H9 (cell line): ENCODE data around the gene SLC2A2. TPM values are rescaled to one million over a fixed set of nuclear protein-coding genes. Genes with fewer than 3 reads are reported as not detected.

Experiments
- DNase-seq: peaks from one replicate; pipeline ENCODE4 v3.0.0-alpha.2; 2017
- H2AFZ ChIP-seq: one replicate; pipeline ENCODE4 v1.6.1; 2013; ENCODE audit warnings: mild to moderate bottlenecking, low read length, control low read depth, moderate library complexity
- H2AK5ac ChIP-seq: 2 replicates; pipeline ENCODE4 v1.6.1; 2013; ENCODE audit warnings: low read length, control low read depth, mixed read lengths; ENCODE audit not compliant: insufficient read length
- H2BK120ac ChIP-seq: one replicate; pipeline ENCODE4 v1.6.1; 2013; ENCODE audit warnings: low read depth, mild to moderate bottlenecking, low read length, control low read depth, inconsistent platforms; ENCODE audit not compliant: poor library complexity, severe bottlenecking
- H2BK12ac ChIP-seq: 2 replicates; pipeline ENCODE4 v1.6.1; 2013; ENCODE audit warnings: low read length, control low read depth, mixed read lengths, low read depth; ENCODE audit not compliant: insufficient read length
- H2BK15ac ChIP-seq: 2 replicates; pipeline ENCODE4 v1.6.1; 2013; ENCODE audit warnings: low read depth, low read length, control low read depth
- H2BK20ac ChIP-seq: one replicate; pipeline ENCODE4 v1.6.1; 2013; ENCODE audit warnings: low read depth, mild to moderate bottlenecking, low read length, control low read depth, inconsistent platforms; ENCODE audit not compliant: poor library complexity, severe bottlenecking
- H2BK5ac ChIP-seq: 2 replicates; pipeline ENCODE4 v1.6.1; 2013; ENCODE audit warnings: low read length, control low read depth, mixed read lengths; ENCODE audit not compliant: insufficient read length
- H3K14ac ChIP-seq: 2 replicates; pipeline ENCODE4 v1.6.1; 2013; ENCODE audit warnings: low read length, control low read depth; ENCODE audit not compliant: insufficient read depth
- H3K18ac ChIP-seq: 2 replicates; pipeline ENCODE4 v1.6.1; 2013; ENCODE audit warnings: low read depth, mild to moderate bottlenecking, mixed read lengths, low read length, control low read depth; ENCODE audit not compliant: insufficient read length
- H3K23ac ChIP-seq: 2 replicates; pipeline ENCODE4 v1.6.1; 2013; ENCODE audit warnings: low read length, control low read depth, mixed read lengths, low read depth; ENCODE audit not compliant: insufficient read length
- H3K23me2 ChIP-seq: 2 replicates; pipeline ENCODE4 v1.6.1; 2013; ENCODE audit warnings: low read depth, mild to moderate bottlenecking, mixed read lengths, low read length, control low read depth; ENCODE audit not compliant: insufficient read length, poor library complexity, severe bottlenecking
- H3K27ac ChIP-seq: 2 replicates; pipeline ENCODE4 v1.5.1; 2013; ENCODE audit warnings: low read length, control low read depth, mixed read lengths, low read depth; ENCODE audit not compliant: insufficient read length
- H3K27me3 ChIP-seq: 2 replicates; pipeline ENCODE4 v1.6.1; 2013; ENCODE audit warnings: low read length, control low read depth, inconsistent platforms; ENCODE audit not compliant: insufficient read depth
- H3K4ac ChIP-seq: 2 replicates; pipeline ENCODE4 v1.6.1; 2013; ENCODE audit warnings: low read depth, mild to moderate bottlenecking, control low read depth, inconsistent platforms, low read length, moderate library complexity
- H3K4me1 ChIP-seq: 2 replicates; pipeline ENCODE4 v1.6.1; 2013; ENCODE audit warnings: low read length, control low read depth, inconsistent platforms; ENCODE audit not compliant: insufficient read depth
- H3K4me2 ChIP-seq: 2 replicates; pipeline ENCODE4 v1.6.1; 2013; ENCODE audit warnings: low read length, control low read depth, mixed read lengths; ENCODE audit not compliant: insufficient read length, insufficient read depth
- H3K56ac ChIP-seq: 2 replicates; pipeline ENCODE4 v1.6.1; 2013; ENCODE audit warnings: low read depth, mild to moderate bottlenecking, mixed read lengths, low read length, control low read depth; ENCODE audit not compliant: insufficient read length
- H3K79me1 ChIP-seq: 2 replicates; pipeline ENCODE4 v1.6.1; 2013; ENCODE audit warnings: low read depth, mild to moderate bottlenecking, moderate library complexity, low read length, control low read depth, inconsistent platforms; ENCODE audit not compliant: insufficient read depth, poor library complexity, severe bottlenecking
- H3K79me2 ChIP-seq: 2 replicates; pipeline ENCODE4 v1.6.1; 2013; ENCODE audit warnings: low read length, control low read depth, inconsistent platforms; ENCODE audit not compliant: insufficient read depth
- H3K9ac ChIP-seq: 2 replicates; pipeline ENCODE4 v1.6.1; 2013; ENCODE audit warnings: low read length, control low read depth, mixed read lengths; ENCODE audit not compliant: insufficient read length; ENCODE audit errors: extremely low read depth
- H3K9me3 ChIP-seq: one replicate; pipeline ENCODE4 v1.6.1; 2013; ENCODE audit warnings: low read depth, low read length, inconsistent platforms; ENCODE audit not compliant: control insufficient read depth
- H3T11ph ChIP-seq: one replicate; pipeline ENCODE4 v1.6.1; 2013; ENCODE audit warnings: mild to moderate bottlenecking, low read length, control low read depth, inconsistent platforms
- H4K20me1 ChIP-seq: one replicate; pipeline ENCODE4 v1.6.1; 2013; ENCODE audit not compliant: control insufficient read depth, insufficient read length, insufficient read depth
- H4K5ac ChIP-seq: 2 replicates; pipeline ENCODE4 v1.6.1; 2013; ENCODE audit warnings: low read depth, mild to moderate bottlenecking, mixed read lengths, low read length, control low read depth; ENCODE audit not compliant: insufficient read length
- H4K8ac ChIP-seq: replicated peaks from 2 replicates; pipeline ENCODE4 v1.6.1; 2013; ENCODE audit warnings: low read length, control low read depth, mixed read lengths, low read depth; ENCODE audit not compliant: insufficient read length
- H4K91ac ChIP-seq: 2 replicates; pipeline ENCODE4 v1.6.1; 2013; ENCODE audit warnings: low read depth, mild to moderate bottlenecking, moderate library complexity, mixed read lengths, low read length, control low read depth; ENCODE audit not compliant: insufficient read length
- H3K27ac Mint-ChIP-seq, 3 experiments: 2 replicates in 2 of 3; 3 replicates in 1 of 3; pipeline ENCODE4 v1.8.0; 2020 to 2021; ENCODE audit warnings: mixed read lengths in 3 of 3, mild to moderate bottlenecking in 1 of 3, moderate library complexity in 1 of 3
- H3K27me3 Mint-ChIP-seq: 2 replicates; pipeline ENCODE4 v1.8.0; 2021; ENCODE audit warnings: low read depth, mild to moderate bottlenecking, moderate library complexity, mixed read lengths
- H3K36me3 Mint-ChIP-seq, 3 experiments: 2 replicates in 2 of 3; 3 replicates in 1 of 3; pipeline ENCODE4 v1.8.0; 2020 to 2021; ENCODE audit warnings: low read depth in 3 of 3, mixed read lengths in 3 of 3; ENCODE audit not compliant: insufficient read depth in 1 of 3
- H3K4me1 Mint-ChIP-seq, 2 experiments: 2 replicates each; pipeline ENCODE4 v1.8.0; 2020; ENCODE audit warnings: mixed read lengths in 2 of 2
- H3K4me3 Mint-ChIP-seq, 2 experiments: 2 replicates in 1 of 2; 3 replicates in 1 of 2; pipeline ENCODE4 v1.8.0; 2020 to 2021; ENCODE audit warnings: mild to moderate bottlenecking in 2 of 2, mixed read lengths in 2 of 2, moderate library complexity in 1 of 2
- H3K9me3 Mint-ChIP-seq, 2 experiments: 2 replicates in 1 of 2; 3 replicates in 1 of 2; pipeline ENCODE4 v1.8.0; 2020; ENCODE audit warnings: mild to moderate bottlenecking in 2 of 2, mixed read lengths in 2 of 2, moderate library complexity in 1 of 2
- CTCF ChIP-seq: fragments of 200-600 bp; sonication (generic); conservative IDR thresholded peaks from 3 replicates; pipeline ENCODE4 v1.8.0; 2021; ENCODE audit warnings: antibody characterized with exemption, mild to moderate bottlenecking
- WGBS: extraction: QIAGEN DNeasy Blood & Tissue Kit; methylation state at CpG from one replicate; pipeline ENCODE4 v1.1.7; 2013; ENCODE audit warnings: missing lambda C conversion rate, low lambda C conversion rate, mixed read lengths; ENCODE audit not compliant: insufficient read length; ENCODE audit errors: extremely low coverage; 5-methylcytosine and 5-hydroxymethylcytosine counted together
- total RNA-seq: library from RNA; stranded (reverse); gene quantifications from 2 replicates; pipeline ENCODE4 v1.2.1, GENCODE V29; 2021

SLC2A2 gene
- total RNA-seq, 1 experiment from 2014 or later: not detected

- Histone ChIP-seq H2BK120ac (no peak overlapping the region), H3K9ac (no peak overlapping the region), H4K20me1 (no peaks in the 10 kb centered on the region), H3K56ac (no peak overlapping the region), H2AFZ (no peak overlapping the region), H3K9me3 (no peaks in the 10 kb centered on the region), H3K27me3 (no peaks in the 10 kb centered on the region), H3K79me1 (no peaks in the 10 kb centered on the region), H3K23ac (no peak overlapping the region), H3T11ph (no peak overlapping the region), H3K23me2 (no peaks in the 10 kb centered on the region), H4K8ac (no peak overlapping the region), H2BK15ac (no peak overlapping the region), H3K14ac (no peak overlapping the region), H2AK5ac (no peak overlapping the region), H2BK12ac (no peak overlapping the region), H3K4ac (no peak overlapping the region), H3K18ac (no peak overlapping the region), H4K5ac (no peak overlapping the region), H3K27ac (no peak overlapping the region), H2BK5ac (no peak overlapping the region), H4K91ac (no peak overlapping the region), H2BK20ac (no peak overlapping the region), H3K4me1 (no peaks in the 10 kb centered on the region; the same call in 1 of the 2 replicates), H3K79me2 (no peaks in the 10 kb centered on the region), H3K4me2 (no peak overlapping the region)
- no peak overlapping the region for H3K4me3 Mint-ChIP-seq
- no peak for DNase-seq
- no peaks in the 10 kb centered on the region for H3K27me3 Mint-ChIP-seq
- TF ChIP-seq CTCF: no peak
- H3K36me3 Mint-ChIP-seq: no peaks in the 10 kb centered on the region; a peak in 1 of 7 replicates
- H3K4me1 Mint-ChIP-seq: peaks cover 8 to 10% of the 10 kb centered on the region in 2 experiments
- H3K27ac Mint-ChIP-seq: no peak overlapping the region
- H3K9me3 Mint-ChIP-seq: no peaks in the 10 kb centered on the region; a peak in 1 of 5 replicates
- WGBS: no CpG with 5 or more reads among the region's 1 CpG
Observed at GRCh38 chr3:171057072-171057471, 30.6 kb upstream of the SLC2A2 start.
